Kidney glomerular epithelial cell (primary cell): ENCODE results near the gene RHOBTB3.

Source experiments
- DNase-seq: peaks from one replicate; lab custom pipeline; 2025; lab: John Stamatoyannopoulos, UW

The RHOBTB3 gene

DNA sequence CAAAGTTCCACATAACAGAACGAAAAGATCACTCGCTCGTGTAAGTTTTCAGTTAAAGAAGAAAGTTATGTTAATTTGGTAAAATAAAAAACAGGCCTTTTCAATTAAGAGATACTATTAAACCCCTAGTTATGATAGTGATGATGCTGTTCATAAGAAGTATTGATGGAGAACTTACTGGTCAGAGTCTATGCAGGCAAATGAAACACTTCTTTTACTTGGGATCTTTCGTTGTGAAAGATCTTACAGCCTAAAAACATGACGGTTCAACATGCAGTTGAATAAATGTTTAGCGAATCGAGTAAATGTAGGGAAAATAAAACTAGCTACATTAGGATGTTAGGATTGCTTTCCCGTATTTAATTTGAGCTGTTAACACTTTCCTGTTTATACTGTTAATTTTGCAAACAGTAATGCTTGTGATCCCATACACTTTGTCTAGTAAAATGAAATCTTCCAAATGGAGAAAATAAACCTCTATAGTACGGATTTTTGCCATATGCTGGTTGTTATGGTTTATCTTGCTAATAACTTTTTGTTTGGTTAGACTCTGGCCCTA is 2.0 kb downstream of the RHOBTB3 start:
- DNase-seq: peak; percentile 18

DNA sequence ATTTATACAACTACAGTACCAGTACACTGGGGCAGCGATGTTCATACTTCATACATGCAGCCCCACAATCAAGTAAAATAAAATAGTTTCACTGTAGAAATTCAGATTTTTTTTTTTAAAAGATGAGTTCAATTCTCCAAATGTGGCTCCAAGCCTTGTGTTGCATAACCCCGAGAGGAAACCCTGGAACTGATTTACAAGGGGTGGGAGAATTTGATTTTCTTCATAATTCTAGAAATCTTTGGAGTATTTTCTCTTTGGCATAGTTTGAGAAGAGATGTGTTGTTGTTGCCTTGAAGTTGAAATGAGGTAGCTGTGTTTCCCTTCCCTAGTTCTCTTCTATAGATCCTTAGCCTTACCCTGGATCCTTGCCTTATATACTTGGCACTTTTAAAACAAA is 3.1 kb downstream of the RHOBTB3 start:
- no peak for DNase-seq

DNA sequence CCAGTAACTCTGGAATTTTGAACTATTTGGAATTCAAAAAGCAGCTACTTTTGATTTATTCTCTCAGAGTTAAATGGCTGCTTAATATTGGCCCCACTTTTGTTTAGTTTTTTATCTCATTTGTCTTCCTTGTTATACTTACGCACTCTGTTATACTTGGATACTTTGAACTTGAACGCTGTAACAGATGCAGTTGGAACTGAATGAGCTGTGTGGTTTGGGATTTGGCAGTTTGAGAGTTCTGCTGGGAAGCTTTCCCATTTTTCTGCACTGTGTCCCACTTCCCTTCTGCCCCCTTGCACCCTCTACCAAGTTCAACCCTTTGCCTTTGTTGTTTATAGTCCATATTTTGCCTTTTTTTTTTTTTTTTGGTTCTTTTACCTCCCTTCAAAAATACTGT is 3.8 kb downstream of the RHOBTB3 start:
- DNase-seq: no peak

DNA sequence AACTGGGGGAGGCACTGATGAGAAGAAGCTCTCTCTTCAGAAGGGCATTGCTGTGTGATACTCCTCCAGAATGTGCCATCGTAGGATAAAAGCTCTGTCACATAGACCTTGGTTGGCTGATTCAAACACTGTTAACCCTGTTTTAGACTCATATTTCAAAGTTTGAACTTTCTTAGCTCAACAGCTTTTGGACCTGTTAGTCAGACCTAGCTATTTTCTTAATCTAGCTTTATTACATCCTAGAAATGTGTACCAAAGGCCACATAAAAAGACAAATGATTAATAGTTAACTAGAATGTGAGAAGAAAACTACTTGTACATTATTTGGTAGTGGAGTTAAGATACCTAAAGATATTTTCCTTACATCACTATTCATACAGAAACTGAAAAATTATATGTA is 4.3 kb downstream of the RHOBTB3 start:
- DNase-seq: no peak

DNA sequence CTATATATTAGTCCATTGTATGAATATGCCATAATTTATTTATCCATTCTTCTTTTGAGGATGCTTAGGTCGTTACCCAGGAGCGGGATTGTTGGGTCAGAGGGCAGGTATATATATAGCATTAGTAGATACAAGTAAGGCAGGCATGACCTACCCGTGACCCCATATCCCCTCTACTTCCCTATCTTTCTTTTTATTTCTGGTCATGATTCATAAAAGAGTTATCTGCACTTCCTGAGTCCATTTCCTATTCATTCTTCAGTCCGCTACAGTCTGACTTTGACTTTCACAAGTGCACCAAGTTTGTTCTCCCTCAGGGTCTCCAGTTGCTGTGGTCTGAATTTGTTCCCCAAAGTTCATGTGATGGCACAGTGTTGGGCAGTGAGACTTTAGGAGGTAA is 6.9 kb downstream of the RHOBTB3 start:
- no peak for DNase-seq

DNA sequence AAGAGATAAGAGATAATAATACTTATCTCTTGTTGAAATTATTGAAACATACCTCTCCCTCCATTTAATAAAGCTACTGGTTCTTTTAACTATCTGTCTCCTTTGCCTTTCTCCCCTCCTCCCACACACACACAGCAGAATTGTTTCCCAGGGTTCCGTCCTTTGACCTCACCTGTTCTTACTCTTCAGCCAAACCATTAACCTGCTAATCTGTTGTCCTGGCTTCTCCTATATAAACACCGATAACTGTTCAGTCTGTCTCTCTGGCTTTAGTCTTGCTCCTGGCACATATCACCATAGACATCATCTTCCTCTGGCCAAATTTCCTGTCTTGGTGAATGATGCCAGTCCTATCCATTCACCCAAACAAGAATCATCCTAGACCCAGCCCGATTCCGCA is 7.7 kb downstream of the RHOBTB3 start:
- no peak for DNase-seq

DNA sequence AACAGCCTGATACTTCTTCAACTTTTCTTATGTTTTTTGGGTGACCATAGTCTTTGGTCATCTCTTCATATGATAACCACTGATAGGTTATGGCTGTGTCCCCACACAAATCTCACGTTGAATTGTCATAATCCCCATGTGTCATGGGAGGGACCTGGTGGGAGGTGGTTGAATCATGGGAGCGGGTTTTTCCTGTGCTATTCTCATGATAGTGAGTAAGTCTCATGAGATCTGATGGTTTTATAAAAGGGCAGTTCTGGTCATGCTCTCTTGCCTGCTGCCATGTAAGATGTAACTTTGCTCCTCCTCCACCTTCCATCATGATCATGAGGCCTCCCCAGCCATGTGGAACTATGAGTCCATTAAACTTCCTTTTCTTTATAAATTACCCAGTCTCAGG is 8.7 kb downstream of the RHOBTB3 start:
- DNase-seq: no peak

DNA sequence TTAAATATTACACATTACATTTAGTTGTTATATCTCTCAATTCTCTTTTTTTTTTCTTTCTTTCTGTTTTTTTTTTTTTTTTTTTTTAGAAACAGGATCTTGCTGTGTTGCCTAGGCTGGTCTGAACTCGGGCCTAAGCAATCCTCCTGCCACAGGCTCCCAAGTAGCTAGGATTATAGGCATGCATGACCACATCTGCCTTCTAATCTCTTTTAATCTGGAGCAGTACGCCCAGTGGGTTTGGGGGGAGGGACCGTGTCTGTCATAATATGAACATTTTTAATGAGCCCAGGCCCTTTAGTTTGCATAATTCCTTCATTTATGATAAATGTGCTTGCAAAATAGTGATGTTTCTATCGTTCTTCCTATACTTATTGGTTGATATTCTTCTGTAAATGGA is 10.3 kb downstream of the RHOBTB3 start:
- DNase-seq: no peak

DNA sequence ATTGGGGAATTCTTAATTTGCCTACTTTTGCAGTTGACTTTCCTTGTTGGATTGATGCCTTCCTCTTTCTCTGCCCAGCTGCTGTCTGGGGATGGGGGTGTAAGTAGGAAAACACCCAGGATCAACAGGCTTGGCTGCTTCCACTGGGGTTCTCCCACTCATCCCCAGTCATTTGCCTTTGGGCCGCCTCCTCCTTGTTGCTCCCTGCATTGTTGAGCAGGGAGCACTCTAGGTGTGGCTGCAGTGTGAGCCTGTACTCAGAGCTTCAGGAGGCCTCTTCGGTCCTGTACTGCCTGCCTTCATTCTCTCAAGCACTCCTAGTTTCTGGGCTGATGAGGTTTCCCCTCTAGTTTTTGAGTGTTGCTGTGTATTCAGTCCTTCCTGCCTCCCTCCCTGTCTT is 12.1 kb downstream of the RHOBTB3 start:
- DNase-seq: no peak

DNA sequence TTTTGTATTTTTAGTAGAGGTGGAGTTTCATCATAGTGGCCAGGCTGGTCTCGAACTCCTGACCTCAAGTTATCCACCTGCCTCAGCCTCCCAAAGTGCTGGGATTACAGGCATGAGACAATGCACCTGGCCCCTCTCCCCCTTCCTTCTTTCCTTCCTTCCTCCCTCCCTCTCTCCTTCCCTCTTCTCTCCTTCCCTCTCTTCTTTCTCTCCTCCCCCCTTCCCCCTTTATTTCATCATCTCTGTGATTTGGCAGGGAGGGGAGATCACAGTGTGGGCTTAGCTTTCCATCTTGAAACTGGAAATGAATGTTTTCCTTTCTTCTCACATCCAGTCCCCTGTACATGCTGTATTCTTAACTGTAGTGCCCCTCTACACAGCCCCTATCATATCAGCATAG is 12.7 kb downstream of the RHOBTB3 start:
- DNase-seq: no peak

DNA sequence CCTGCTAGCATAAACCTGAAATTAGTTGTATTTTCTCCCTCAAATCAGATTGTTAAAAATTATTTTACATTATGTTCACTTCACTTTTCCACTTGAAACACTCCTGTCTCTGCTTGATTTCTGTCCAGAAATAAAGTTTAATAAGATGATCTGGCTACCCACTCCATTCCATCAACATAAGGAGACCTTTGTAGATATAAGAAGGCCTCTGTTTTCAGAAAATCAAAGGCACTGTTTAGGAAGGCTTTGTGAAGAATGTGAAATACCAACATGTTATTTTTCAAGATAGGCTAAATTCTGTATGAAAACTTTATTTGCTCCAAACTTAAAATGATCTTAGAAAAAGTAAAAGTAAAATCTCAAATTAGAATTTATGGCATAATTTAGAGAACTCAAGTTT is 15.1 kb downstream of the RHOBTB3 start:
- no peak for DNase-seq

DNA sequence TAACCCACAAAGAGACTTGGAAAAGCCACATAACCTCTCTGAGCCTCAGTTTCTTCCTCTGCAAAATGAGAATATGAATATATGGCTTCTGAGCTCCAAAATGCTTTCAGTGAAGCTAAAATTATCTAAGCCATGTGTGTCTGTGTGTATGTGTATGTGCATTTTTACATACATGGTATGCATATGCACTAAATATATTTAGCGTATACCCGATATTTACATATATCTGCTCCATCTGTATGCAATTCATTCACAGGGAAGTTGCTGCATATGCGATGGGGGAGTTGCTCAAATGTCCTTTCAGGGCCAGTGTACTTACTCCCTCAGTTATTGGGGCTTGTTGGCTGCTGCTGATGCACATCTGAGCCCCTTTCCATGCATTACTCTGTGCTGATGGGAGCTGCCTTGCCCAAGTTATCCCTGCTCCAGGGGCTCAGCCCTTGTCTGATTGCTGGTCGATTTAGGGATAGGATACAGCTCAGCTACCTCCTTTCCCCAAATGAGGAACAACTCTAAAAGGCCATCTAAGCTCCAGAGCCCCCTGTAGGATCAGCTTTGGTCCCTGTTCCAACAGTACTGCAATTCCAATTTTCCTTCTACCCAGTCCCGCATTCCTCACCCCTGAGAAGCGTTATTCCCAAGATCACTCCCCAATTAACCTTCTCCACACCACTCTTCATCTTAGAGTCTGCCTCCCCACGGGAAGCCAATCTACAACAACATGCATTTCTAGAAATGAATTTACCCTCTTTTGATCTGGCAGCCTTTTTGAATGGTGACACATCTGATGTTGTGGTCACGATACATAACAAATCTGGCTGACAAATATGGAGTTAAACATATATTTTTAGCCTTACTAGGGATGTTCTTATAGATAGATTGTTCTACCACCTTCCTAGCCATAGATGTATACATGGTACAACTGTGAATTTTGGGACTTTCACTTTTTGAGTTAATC is 15.9 kb downstream of the RHOBTB3 start:
- DNase-seq: no peak

DNA sequence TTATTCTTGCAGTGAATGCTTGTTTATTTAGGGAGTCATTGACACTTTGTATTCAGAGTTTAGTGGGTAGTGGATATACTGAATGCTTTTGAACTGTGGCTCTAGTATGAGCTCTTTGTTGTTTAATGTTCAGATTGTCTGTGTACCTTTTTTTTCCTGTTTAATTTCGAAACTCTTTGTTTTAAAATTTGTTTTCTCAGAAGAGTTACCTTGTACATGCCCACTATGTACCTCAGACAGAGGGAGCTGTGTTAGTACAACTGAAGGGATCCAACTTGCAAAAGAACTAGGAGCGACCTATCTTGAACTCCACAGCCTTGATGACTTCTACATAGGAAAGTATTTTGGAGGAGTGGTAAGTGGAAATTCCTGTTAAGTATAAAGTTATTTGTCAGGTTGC is 17.0 kb downstream of the RHOBTB3 start:
- DNase-seq: no peak

DNA sequence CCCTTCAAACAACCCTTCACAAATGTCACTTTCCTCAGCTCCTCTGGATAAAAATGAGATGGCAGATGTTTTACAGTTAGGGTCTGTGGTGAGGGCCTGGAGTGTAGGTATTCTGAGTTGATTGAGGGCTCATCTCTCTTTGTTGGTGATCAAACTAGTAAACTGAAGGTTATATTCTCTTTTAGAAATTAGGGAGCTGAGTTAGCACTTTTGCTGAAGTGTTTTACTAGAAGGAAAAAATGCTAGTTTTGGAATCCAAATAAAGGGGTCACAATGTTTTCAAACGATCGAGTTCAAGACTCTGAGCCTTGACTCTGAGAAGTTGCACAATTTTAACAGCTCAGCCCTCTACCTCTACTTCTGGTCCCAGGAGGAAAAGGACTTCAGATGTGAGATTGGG is 23.4 kb downstream of the RHOBTB3 start:
- no peak for DNase-seq

DNA sequence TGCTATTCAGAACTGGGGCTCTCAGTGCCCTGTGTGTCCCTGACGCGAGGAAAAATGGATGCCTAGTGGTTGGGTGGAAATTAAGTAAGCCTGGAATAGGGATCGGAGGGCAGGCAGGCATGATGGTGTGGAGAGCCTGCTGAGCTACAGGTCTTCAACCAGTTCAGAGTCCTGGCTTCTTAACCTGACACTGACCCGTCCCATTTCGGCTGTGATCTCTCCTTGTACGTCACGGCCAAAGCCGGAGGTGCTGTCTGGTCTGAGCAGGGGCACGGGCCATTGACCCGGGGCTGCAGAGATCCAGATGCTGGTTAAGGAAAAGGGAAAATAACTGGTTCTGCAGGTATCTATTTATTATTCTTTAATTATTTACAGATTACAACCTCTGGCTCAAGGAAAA is 27.9 kb downstream of the RHOBTB3 start:
- DNase-seq: no peak

DNA sequence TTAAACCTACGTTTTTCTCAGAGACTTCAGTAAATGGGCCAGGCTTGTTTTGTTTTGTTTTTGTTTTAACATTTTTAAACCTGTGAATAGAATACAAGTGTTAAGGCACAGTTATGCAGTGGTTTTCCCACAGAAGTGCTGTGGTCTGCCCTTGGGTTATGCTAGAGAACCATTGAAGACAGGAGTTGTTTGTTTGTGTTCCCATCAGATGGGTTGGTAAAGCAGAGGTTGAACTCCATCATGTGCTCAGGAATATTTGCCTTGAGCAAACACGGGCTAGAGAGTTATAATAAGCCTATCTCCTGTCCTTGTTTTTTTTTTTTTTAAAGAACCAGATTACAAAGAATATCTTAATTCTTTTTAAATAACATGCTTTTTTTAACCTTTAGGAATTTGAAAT is 28.5 kb downstream of the RHOBTB3 start:
- DNase-seq: peak; percentile 59

DNA sequence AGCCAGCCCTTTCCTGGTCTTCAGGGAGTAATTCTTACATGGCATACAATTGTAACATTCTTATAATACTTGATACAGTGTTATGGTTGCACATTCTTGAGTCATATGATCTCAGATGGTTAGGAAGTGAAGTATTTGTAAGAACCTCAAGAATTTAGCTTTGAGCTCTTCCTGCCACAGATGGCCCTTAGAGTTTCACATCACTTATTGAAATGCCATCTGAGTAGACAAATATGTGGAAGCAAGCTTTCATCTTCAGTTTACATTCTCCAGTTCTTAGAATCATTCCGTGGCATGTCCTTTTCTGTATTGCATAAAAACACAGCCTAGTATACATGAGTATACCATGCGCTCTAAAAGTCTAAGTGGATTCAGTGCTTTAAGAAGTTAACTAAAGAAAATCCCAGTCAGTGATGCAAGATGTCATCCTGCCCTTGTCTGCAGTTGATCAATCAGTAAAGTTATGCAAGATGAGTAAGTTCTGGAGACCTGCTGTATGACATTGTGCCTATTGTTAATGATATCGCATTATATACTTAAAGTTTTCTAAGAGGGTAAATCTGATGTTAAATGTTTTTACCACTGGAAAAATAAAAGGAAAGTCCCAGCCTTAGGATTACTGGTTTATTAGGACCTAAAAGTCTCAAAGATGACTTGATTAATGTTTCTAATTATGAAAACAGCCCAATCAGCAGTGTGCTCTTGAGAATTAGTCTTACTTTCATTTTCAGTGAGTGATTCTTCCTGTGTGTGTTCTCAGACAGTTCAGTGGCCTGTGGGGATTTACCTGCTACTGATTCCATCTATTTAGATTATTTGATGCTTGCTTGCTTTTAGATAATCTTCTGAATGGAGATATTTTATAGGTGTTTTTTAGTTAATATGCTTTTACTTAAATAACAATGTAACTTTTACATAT is 29.4 kb downstream of the RHOBTB3 start:
- peak; percentile 96 for DNase-seq

DNA sequence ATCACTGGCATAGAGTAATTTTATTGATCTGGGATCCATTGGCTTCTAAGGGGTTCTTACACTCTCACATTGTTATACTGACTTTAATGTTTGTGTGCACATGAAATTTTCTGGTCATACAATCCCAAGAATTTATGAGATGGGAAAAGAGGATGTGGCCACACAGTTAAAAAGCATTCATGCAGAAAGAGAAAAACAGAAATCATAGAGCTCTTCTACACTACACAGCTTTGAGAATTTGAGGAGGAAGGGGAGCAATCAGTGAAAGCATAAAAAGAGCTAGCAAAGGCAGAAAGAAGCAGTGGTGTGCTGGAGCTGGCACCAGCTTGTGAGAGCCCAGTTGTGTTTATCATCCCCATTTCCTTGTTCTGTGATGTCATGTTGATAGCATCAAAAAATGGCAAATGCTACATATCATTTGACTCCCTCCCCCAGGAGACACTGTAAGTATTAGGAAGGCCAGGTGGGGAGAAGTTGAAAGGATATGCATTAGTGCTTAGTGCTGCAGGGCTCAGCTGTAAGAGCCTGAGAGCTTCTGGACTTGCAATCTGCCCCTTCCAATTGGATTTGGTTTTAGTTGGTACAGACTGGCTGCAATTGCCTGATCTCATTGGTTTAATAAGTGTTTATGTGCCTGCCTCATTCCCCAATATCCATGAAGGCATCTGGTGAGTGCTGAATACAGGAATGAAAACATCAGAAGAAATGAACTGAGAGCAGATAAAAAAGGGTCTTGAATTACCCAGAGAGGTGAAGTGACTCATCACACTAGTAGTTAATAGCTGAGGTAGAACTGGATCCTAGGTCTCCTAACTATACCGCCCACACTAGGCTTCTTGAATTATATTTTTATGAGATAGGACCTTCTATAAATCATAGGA is 30.9 kb downstream of the RHOBTB3 start:
- peak; percentile 72 for DNase-seq

DNA sequence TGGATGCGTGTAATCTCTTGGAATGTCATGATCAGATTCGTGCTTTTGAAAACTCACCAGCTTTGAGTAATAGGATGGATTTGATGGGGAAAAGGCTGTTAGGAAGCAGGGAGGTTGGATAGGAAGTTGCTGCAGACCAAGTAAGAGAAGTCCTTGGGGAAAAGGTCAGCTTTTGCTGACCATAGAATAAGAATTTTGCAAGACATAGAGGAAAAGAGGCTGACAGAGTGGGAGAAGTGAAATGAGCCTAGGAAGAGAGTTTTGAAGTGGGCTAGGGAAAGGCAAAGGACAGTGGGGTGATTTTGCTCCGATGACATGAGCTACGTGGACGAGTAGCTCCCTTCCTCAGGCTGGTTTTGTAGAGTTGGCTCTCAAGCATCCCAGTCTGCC is 31.5 kb downstream of the RHOBTB3 start:
- no peak for DNase-seq

DNA sequence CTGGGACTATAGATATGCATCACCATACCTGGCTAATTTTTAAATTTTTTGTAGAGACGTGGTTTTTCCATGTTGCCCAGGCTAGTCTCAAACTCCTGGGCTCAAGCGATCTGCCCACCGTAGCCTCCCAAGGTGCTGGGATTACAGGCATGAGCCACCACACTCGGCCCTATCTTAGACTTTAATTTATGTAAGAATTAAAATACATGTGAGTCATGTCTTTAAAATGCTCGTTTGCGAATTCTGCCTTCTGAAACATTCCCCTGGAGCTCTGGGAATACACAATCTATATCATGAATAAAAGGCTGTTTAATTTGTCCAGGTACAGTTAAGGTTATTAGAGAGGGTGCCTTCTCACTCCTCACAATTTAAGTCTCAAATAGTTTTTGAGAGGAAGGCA is 32.8 kb downstream of the RHOBTB3 start:
- DNase-seq: no peak

DNA sequence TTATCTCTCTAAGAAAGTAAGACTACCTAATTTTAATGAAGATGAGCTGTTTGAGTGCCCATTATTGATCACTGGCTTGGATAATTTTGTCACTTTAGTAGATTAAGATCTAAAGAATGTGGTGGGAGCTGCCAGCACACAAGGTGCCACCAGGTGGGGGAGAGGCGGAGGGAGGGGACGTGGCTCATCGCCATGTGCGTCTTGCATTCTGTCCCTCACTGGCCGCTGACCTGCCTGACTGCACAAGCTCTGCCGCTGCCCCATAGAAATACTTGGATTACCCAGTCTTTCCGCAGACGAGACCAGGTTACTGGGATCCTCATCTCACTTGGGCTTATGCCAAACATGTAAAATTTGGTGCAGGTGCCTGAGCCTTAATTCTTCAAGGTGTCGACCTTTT is 37.6 kb downstream of the RHOBTB3 start:
- DNase-seq: no peak
